Measurements from ENCODE around the gene ATE1. TPM values are rescaled to one million over a fixed set of nuclear protein-coding genes. Genes with fewer than 3 reads are reported as not detected.
"Not testable (repeated sequence)": the region's sequence is repeated elsewhere in the genome, so short reads cannot be mapped to it uniquely, and the experiment has no call there.

Gene ATE1
- total RNA-seq, 1 donor from 2014 or later: 24.2 TPM

DNA sequence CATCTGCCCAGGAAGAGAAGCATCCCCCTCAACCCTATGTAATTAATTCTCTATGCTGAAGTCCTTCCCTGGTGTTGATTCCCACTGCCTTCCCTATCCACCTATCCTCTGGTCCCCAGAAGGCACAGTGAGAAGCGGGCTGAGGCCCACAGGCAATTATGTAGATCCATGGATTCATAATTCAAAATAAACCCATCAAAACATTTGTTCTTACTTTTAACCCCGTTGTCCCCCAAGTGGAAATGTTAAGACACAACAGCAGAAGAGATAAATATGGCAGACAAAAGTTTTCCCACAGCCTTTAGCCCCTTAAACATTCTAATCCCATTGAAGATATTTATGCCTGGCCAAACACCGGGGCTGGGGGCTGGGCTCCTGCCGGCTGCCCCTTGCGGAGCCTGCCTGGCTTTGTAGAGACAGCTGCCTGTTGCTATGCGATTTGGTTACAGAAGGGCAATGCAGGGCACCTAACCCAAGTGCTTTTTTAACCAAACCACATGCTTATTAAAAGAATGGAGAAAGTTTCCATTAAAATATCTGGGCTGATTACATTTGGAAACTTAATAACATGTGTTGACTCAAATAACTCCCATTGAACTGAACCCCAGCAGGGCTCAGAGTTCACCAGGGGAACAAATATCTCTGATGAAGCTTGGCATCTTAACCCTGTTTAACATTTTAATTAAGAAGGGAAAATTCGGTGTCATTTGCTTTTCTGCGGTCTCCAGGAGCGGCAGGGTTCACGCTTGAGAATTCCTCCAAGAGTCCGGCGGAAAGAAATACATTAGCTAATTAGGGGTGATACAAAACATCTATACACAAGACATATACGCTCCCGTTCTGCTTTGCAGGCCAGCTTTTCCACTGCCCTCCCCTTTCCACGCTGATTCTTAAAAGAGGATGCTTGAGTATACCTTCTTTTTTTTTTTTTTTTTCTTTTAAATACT, 218.8 kb downstream of the ATE1 start:
- Mint-ChIP-seq H3K9me3 (ENCODE audit: low read depth) (peaks cover 9% of the 10 kb centered on the region), H3K4me1 (ENCODE audit: low read depth) (peaks cover 16% of the 10 kb centered on the region), H3K4me3 (ENCODE audit: unreplicated experiment) (no peak overlapping the region), H3K27ac (ENCODE audit: unreplicated experiment) (no peak overlapping the region), H3K27me3 (ENCODE audit: low read depth) (no peaks in the 10 kb centered on the region), H3K36me3 (ENCODE audit: low read depth) (no peaks in the 10 kb centered on the region)
- TF ChIP-seq, protein P1, sequence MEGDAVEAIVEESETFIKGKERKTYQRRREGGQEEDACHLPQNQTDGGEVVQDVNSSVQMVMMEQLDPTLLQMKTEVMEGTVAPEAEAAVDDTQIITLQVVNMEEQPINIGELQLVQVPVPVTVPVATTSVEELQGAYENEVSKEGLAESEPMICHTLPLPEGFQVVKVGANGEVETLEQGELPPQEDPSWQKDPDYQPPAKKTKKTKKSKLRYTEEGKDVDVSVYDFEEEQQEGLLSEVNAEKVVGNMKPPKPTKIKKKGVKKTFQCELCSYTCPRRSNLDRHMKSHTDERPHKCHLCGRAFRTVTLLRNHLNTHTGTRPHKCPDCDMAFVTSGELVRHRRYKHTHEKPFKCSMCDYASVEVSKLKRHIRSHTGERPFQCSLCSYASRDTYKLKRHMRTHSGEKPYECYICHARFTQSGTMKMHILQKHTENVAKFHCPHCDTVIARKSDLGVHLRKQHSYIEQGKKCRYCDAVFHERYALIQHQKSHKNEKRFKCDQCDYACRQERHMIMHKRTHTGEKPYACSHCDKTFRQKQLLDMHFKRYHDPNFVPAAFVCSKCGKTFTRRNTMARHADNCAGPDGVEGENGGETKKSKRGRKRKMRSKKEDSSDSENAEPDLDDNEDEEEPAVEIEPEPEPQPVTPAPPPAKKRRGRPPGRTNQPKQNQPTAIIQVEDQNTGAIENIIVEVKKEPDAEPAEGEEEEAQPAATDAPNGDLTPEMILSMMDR (IDR thresholded peaks at IDR 0.05): peak; percentile 12
- no peak for DNase-seq (ENCODE audit: low spot score)

DNA sequence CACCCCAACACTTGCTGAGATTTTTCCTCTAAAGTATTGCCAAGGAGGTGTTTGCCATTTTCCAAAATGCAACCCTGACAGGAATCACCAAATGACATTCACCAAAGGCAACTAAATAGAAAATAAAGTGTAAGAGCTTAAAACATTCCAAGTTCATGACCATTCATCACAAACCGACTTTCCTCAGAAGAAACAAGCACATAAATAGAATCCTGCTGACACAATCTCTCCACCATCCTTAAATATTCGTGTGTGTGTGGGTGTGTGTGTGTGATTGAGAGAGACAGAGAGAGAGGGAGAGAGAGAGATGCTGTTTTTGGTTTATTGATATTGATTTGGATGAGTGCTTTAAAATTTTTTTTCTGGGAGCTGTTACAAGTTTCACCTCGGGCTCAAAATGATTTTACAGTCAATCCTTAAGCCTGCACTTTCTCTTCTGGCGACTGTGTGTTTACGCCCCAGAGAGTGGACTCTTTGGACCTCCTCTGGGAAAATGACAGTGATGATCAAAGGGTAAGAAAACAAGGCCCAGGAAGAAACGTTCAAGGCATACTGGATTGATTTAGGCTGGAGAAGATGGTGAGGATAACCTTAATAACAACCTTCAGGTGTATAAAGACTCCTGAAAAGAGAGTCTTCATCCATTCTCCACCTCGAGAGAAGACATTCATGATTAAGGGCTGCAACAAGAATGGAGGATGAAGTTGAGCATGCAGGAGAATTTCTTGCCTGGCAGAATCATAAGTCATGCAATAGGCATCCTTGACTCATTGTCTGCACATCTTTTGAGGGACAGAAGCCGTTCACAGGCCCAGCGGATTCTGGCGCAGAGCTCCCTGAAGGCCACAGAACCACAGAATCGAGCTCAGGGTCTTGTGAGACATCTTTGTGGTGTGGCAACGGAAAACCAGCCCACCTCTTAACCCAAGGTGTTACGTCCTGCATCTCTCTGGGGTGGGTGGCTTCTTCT, 225.2 kb downstream of the ATE1 start:
- Mint-ChIP-seq H3K4me3 (ENCODE audit: unreplicated experiment) (no peak overlapping the region), H3K36me3 (ENCODE audit: low read depth) (peaks cover 2% of the 10 kb centered on the region), H3K27me3 (ENCODE audit: low read depth) (no peaks in the 10 kb centered on the region), H3K4me1 (ENCODE audit: low read depth) (peaks cover 15% of the 10 kb centered on the region), H3K9me3 (ENCODE audit: low read depth) (peaks cover 4% of the 10 kb centered on the region), H3K27ac (ENCODE audit: unreplicated experiment) (peak overlapping the region; percentile 62)
- TF ChIP-seq, protein P1 (IDR thresholded peaks at IDR 0.05): no peak
- no peak for DNase-seq (ENCODE audit: low spot score)

DNA sequence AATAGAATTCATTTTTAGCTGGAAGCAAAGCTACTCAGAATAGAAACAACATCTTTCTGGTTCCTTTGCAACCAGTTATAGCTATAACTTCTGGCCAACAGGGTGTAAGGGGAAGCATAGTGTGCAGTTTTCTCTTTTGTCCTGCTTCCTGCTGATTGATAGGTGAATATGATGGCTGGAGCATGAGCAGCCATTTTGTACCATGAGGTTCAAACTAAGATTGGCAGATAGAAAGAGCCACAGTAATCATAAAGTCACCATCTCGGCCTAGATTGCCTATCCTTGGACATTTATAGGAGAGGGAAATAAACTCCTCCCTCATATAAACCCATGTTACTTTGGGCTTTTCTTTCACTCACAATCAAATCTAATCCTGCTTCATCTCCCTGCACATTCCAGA, 227.4 kb downstream of the ATE1 start:
- Mint-ChIP-seq H3K4me3 (ENCODE audit: unreplicated experiment) (no peak overlapping the region), H3K27ac (ENCODE audit: unreplicated experiment) (no peak overlapping the region), H3K4me1 (ENCODE audit: low read depth) (peaks cover 15% of the 10 kb centered on the region), H3K9me3 (ENCODE audit: low read depth) (peaks cover 4% of the 10 kb centered on the region), H3K36me3 (ENCODE audit: low read depth) (peaks cover 2% of the 10 kb centered on the region), H3K27me3 (ENCODE audit: low read depth) (no peaks in the 10 kb centered on the region)
- no peak for DNase-seq (ENCODE audit: low spot score)
- TF ChIP-seq, protein P1 (IDR thresholded peaks at IDR 0.05): no peak

DNA sequence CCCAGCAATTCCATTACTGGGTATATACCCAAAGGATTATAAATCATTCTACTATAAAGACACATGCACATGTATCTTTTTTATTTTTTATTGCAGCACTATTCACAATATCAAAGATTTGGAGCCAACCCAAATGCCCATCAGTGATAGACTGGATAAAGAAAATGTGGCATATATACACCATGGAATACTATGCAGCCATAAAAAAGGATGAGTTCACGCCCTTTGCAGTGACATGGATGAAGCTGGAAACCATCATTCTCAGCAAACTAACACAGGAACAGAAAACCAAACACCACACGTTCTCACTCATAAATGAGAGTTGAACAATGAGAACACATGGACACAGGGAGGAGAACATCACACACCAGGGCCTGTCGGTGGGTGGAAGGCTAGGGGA, 228.1 kb downstream of the ATE1 start:
- H3K36me3 Mint-ChIP-seq (ENCODE audit: low read depth); DNase-seq (ENCODE audit: low spot score); H3K27me3 Mint-ChIP-seq (ENCODE audit: low read depth); H3K4me3 Mint-ChIP-seq (ENCODE audit: unreplicated experiment); H3K9me3 Mint-ChIP-seq (ENCODE audit: low read depth); H3K27ac Mint-ChIP-seq (ENCODE audit: unreplicated experiment): not testable (repeated sequence)
- peaks cover 15% of the 10 kb centered on the region for H3K4me1 Mint-ChIP-seq (ENCODE audit: low read depth)

DNA sequence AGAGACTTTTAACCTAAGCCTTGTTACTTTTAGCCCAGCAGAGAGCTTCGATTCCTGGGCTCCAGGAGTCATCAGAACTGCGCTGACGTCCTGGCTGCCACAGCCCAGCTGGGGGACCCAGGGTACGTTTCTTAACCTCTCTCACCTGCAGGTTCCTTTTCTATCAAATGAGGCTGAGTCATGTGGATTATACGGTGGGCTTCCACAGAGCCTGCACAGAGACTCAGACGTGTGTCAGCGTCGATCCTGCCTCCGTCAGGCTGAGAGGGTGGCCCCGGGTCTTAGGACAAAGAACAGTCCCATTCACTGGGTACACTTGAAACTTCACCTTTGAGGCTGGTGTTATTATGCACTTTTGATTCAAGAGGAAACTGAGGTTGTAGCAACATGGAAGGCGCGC, 228.9 kb downstream of the ATE1 start:
- Mint-ChIP-seq H3K4me1 (ENCODE audit: low read depth) (peaks cover 15% of the 10 kb centered on the region), H3K4me3 (ENCODE audit: unreplicated experiment) (no peak overlapping the region), H3K36me3 (ENCODE audit: low read depth) (peaks cover 2% of the 10 kb centered on the region), H3K9me3 (ENCODE audit: low read depth) (peaks cover 4% of the 10 kb centered on the region), H3K27me3 (ENCODE audit: low read depth) (no peaks in the 10 kb centered on the region), H3K27ac (ENCODE audit: unreplicated experiment) (no peak overlapping the region)
- no peak for DNase-seq (ENCODE audit: low spot score)
- TF ChIP-seq, protein P1 (IDR thresholded peaks at IDR 0.05): no peak

Data from chondrocyte (in vitro differentiated cells).